GM10847 (cell line): ENCODE data around the gene SHISA4.

Source experiments
- POLR2A ChIP-seq: IDR thresholded peaks from 2 replicates; pipeline ENCODE4 v1.6.1; 2011; ENCODE audit not compliant: insufficient read length; ENCODE audit errors: extremely low read depth

The SHISA4 gene

DNA sequence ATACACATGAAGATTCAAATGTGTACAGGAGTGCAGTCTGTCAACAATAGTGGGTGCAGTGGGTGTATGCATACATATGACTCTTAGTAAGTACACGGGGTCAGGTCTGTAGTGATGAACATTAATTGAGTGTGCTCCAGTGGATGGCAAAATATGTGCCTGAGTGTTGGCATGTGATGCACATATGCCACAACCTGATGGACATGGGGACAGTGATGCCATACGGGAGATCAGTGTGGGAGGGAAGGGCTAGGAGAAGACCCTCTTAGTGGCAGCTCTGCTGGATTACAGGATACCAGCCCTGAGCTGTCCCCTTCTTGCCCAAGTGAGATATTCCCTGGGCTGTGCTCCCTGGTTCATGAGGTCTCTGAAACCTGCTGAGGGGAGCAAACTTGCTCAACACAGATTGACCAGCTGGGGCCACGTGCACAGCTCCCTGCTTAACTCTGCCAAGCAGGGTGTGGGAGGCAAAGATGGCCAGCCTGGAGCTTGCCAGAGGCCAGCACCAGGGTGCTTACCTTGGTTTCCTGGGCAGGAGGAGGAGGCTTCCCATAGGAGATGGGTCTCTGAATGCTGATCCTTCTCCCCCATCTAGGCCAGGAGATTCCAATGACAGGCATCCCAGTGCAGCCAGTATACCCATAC is 2.2 kb downstream of the SHISA4 start:
- no peak for TF ChIP-seq POLR2A

DNA sequence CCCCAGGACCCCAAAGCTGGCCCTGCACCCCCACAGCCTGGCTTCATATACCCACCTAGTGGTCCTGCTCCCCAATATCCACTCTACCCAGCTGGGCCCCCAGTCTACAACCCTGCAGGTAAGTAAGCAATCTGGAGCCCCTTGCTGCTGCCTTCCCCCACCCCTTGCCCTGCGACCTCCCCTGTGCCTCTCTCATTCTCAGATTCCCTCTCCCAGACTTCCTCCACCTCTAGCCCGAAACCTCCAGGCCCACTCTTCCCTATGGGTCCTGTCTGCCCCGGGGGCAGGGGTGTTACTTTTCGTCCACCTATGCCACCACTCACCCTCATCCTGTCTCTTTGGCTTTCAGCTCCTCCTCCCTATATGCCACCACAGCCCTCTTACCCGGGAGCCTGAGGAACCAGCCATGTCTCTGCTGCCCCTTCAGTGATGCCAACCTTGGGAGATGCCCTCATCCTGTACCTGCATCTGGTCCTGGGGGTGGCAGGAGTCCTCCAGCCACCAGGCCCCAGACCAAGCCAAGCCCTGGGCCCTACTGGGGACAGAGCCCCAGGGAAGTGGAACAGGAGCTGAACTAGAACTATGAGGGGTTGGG is 2.9 kb downstream of the SHISA4 start:
- no peak for TF ChIP-seq POLR2A

DNA sequence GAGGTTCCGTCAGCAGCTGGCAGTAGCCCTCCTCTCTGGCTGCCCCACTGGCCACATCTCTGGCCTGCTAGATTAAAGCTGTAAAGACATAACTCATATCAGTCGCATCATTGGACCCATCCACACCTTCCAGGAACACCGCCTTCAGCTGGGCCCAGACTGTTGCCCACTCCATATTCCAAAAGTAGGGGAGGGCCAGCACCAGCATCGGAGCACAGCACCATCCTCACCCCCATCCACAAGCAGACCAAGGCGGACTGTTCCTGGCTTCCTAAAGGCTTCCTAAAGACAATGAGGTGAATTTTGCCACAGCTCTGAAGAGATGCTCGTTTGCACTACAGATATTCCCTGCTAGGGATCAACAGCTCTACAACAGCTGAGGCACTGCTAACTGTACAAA is 3.5 kb downstream of the SHISA4 start:
- no peak for TF ChIP-seq POLR2A

DNA sequence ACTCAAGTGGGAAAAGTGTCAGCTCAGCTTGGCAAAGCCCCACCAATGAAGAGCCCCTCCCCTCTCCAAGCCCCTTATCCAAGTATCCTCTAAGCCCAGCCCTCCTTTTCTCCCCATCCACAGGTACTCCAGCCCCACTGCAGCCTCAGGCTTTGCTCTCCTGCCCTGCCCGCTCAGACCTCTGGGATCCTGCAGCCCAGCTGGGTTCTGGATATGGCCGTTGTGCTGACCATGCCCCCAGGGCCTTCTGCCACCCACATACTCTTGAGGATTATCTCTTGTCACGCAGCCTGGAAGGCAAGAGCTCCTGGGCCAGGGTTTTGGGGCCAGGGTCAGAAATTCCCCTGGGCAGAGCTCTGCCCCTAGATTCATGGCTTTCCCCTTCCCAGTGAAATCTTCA is 4.7 kb downstream of the SHISA4 start:
- TF ChIP-seq POLR2A = no peak

DNA sequence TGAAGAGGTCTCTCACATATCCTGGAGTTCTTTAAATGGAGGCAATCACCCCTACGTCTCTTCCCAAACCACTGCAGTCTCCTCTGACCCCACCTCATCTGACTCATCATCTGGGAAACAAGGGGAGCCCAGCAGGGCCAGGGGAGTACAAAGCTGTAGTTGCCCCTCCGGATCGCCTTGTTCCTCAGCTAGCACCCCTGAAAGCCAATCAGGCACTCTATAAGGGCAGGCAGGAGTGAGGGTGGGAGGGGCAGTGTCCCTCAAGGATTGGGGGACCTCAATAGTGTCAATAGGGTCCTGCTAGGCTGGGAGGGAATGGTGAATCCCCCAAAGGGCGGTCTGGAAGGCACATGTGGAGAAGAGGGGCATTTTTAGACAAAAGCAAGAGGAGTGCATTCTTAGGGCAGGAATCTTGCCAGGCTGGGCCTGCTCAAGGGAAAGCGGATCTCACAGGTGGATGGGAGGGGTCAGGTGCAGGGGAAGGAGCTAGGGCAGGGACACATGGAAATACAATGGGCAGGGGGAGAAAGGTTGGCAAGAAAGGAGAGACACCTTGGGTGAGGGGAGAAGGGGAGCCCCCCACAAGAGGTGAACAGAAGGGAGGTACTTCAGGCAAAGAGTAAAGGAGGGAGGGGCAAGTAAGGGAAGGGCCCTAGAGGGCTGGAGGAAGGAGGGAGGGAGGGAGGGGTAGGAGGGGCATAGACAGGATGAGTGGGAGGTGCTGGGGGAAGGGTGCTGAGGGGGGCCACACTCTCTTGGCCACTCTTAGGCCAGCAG is 5.8 kb downstream of the SHISA4 start:
- no peak for TF ChIP-seq POLR2A

DNA sequence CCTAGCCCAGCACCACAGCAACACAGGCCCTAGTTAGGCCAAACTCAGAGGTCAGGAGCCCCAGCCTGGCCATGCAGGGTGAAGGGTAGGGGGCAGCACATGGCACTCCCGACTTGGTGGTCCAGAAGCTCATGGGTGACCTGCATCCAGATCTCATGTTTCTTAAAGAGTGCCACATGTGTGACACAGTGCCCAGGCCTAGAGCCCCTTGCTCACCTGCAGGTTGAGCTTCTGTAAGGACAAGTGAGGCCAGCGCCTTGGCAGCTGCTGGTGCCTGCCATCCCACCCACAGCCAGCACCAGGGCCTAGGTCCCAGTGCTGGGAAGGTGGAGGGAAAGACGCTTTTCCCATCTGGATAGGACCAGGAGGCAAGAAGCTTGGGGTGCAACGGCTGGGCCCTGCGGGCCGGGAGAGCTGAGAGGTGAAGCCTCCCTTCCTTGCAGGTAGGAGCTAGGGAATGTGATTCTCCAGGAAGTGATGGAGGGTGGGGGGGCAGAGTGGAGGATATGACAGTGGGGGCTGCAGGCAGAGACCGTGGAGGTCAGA is 6.5 kb downstream of the SHISA4 start:
- TF ChIP-seq POLR2A = no peak

DNA sequence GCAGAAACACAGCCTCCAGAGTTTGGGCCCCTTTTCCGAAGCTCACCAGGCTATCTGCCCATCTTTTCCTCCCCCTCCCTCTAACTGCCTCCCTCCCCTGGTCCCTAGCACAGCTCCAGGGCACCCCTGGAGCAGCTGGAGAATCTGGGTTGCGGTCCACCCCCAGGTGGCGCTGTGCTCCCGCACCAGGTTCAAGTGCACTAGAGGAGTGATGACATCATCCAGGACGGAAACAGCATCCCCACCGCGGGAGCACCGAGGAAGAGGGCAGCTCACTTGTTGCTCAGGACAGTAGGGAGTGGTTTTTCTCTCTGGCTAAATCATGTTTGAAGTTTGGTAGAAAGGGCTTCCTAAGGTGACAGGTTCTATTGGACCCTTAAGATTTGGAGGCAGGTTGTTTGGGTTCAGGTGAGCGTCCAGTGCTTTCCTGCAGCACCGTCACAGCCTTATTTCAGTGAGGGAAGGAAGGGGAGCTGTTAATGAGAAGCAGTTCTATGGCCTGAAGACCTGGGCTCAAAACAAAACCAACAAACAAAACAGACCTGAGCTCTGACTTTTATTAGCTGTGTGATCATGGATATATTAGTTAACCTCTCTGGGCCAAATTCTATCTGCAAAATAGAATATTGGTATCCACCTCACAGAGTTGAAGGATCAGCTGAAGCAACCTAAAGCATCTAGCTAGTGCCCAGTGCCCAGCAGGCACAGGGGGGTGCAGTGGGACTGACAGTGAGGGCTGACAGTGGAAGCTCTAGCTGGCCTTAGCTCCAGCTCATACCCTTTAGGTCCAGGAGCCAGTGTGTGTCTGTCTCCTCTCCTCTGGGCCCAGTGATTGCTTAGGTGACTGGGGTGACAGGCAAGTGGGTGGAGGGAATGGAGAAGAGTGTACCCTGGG is 7.5 kb downstream of the SHISA4 start:
- no peak for TF ChIP-seq POLR2A

DNA sequence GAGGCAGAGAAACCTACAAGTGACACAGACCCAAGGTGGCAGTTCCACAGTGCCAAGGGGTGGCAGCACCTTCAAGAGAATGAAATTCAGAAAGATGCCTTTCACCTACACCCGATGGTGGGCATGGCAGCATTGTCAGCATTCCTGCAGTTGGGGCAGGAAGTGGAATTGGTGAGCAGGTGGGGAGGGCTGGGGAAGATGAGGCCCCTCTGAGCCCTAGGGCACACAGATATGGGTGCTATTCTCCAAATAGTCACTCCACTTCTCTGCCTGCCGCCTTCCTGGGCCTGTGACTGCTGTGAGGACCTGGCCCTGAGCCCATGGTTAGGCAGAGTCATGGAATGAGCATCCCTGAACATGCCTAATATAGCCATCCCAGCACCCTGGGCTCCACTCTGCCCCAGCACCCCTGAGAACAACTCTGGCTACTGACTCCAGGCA is 8.3 kb downstream of the SHISA4 start:
- TF ChIP-seq POLR2A = no peak

DNA sequence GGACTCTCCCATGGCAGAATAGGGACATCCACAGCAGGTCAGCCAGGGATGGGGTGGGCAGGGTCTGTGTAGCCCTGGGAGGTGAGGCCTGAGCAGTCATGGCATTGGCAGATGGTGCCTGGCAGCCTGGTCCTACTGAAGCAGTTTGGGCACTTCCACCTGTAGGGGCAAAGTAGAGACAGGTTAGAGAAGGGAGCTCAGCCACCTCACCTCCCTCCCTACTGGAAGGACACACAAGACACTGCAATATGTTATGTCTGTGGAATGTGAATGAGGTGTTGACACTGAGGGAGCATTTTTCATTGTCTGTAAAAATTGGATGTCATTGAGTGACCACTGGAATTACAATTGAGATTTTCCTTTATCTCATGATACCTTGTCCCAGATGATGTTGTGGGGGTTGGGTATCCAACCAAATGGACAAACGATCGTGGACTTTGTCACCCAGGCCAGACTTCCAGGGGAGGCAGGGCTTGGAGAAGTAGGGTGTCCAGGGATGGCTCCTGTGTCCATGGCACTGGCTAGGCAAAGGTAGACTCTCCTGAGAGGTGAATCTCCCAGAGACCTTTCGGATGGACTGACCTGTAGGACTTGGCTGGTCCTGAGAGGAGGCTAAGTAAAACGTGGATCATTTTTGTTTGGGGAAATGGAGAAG is 9.7 kb downstream of the SHISA4 start:
- TF ChIP-seq POLR2A = no peak

DNA sequence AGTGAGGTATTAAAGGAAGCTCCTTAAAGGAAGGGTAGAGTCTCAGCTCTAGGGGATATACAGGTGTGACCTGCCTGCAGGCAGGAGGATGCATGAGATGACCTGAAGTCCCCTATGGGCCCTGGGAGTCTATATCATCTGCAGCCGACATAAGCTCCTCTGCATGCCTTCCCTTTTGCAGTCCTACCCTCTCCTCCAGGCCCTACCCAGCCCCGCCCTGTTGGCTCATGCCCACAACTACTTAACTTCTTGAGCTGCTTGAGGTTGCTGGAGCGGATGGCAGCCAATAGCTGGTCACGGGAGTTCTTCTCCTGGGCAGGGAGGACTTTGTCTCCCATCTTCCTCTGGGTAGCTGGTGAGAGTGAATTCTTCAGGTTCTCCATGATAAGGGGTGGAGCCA is 10.3 kb downstream of the SHISA4 start:
- no peak for TF ChIP-seq POLR2A

DNA sequence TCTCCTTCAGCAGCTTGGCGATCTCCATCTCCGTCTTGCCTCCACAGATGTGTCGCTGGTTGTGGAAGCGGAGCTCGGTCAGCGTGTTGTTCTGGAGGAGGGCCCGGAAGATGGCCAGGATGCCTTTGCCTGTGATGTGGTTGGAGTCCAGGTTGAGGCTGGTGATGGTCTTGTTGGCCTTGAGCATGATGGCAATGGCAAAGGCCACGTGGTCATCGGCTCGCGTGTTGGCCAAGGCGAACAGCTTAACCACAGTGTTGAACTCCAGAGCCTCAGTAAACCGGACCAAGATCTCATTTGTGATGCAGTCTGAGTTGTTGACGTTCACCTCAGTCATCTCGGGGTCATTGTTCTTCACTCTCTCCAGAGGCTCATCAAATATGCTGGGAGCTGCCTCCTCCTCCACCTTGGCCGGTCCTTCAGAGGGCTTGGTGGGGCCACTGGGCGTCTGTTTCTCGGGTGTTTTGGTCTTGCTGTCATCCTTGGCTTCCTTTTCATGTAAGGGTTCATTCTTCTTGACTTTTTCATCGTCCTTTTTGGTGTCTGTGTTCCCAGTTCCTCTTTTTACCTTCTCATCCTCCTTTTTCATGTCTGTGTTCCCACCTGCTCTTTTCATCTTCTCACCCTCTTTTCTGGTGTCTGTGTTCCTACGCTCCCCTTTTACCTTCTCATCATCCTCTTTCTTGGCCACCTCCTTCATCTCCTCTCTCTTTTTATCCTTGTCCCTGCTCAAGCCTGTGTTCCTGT is 11.2 kb downstream of the SHISA4 start:
- TF ChIP-seq POLR2A = no peak

DNA sequence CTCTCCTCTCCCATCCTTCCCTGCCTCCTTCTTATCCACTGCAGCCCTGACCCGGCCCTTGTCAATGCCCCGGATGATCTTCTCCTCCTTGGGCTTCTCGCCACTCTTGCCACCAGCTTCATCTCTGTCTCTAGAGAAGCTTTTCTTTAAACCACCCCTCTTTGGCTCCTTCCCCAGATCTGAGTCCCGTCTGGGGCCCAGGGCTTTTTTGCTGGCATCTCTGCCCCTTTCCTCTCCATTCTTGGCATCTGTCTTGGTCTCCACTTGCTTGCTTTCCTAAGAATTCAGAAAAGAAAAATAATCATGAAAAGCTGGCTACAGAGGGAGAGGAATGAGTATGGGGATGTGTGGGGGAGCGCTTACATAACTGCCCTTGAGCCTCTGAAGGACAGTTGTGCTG is 11.8 kb downstream of the SHISA4 start:
- no peak for TF ChIP-seq POLR2A

DNA sequence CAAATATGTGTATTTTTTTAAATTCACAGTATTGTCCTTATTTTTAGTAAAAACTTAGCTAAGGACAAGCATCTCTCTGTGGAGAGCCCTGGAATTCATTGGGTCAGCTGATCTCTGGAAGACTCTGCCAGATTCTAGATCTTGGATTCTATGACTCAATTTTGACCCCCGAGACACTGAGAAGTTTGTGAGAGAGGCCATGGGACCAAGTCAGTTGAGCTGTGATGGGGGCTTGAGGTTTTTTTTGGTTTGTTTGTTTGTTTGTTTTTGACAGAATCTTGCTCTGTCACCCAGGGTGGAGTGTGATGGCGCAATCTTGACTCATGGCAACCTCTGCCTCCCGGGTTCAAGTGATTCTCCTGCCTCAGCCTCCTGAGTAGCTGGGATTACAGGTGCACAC is 13.5 kb downstream of the SHISA4 start:
- TF ChIP-seq POLR2A = no peak

DNA sequence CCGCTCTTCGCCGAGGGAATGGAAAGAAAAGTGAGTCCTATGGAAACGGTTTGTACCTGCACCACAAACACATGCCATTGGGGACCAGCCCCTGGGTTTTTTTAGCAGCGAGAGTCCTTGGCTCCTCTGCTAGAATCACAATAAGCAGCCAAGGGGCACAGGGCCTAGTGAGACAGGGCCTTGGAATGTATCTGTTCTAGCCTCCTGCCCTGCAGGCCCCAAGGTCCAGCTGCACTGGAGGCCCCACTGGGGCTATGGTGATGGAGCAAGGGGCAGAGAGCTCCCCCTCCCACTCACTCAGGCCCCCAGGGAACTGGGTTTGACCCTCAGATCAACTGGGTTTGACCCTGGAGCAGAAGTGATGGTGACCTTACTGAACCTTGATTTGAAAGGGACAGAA is 14.4 kb downstream of the SHISA4 start:
- TF ChIP-seq POLR2A = no peak
